Natural killer cell (primary cell): ENCODE results near the gene LLCFC1. TPM values are rescaled to one million over a fixed set of nuclear protein-coding genes. Genes with fewer than 3 reads are reported as not detected.

ENCODE experiments used
- ATAC-seq, 3 donors: fragments of 150-1000 bp in 2 of 3; fragments of 200-7000 bp in 1 of 3; cut with Tn5 transposase; 1 replicate in 1 of 3; 2 replicates in 2 of 3; pipeline ENCODE4 v1.10.0; 2021; ENCODE audit warnings: mild to moderate bottlenecking in 2 of 3, moderate library complexity in 2 of 3
- DNase-seq, 2 donors: peaks; one replicate each; pipeline versions ENCODE4 v3.0.0 to v3.0.0-alpha.2; 2013 to 2021; ENCODE audit warnings: mixed read lengths in 1 of 2
- H3K27ac ChIP-seq: one replicate; pipeline ENCODE4 v1.5.1; 2013; ENCODE audit warnings: mild to moderate bottlenecking, low read length
- H3K27me3 ChIP-seq: one replicate; pipeline ENCODE4 v1.6.1; 2013; ENCODE audit warnings: low read length; ENCODE audit not compliant: control insufficient read depth, insufficient read depth
- H3K36me3 ChIP-seq: one replicate; pipeline ENCODE4 v1.6.1; 2013; ENCODE audit warnings: low read length; ENCODE audit not compliant: control insufficient read depth, insufficient read depth
- H3K4me1 ChIP-seq: one replicate; pipeline ENCODE4 v1.6.1; 2013; ENCODE audit warnings: low read length; ENCODE audit not compliant: control insufficient read depth, insufficient read depth
- H3K4me3 ChIP-seq: one replicate; pipeline ENCODE4 v1.5.1; 2013; ENCODE audit warnings: low read length
- H3K9me3 ChIP-seq: one replicate; pipeline ENCODE4 v1.6.1; 2013; ENCODE audit warnings: low read length; ENCODE audit not compliant: control insufficient read depth, insufficient read depth
- H3K27ac Mint-ChIP-seq, 2 donors: one replicate each; pipeline ENCODE4 v1.8.0; 2022; ENCODE audit warnings: mild to moderate bottlenecking in 2 of 2, mixed read lengths in 2 of 2, moderate library complexity in 1 of 2
- H3K27me3 Mint-ChIP-seq, 2 donors: one replicate each; pipeline ENCODE4 v1.8.0; 2022; ENCODE audit warnings: low read depth in 2 of 2, mixed read lengths in 2 of 2
- H3K36me3 Mint-ChIP-seq: one replicate; pipeline ENCODE4 v1.8.0; 2022; ENCODE audit warnings: mixed read lengths
- H3K4me1 Mint-ChIP-seq, 2 donors: one replicate each; pipeline ENCODE4 v1.8.0; 2022; ENCODE audit warnings: mixed read lengths in 2 of 2
- H3K4me3 Mint-ChIP-seq: one replicate; pipeline ENCODE4 v1.8.0; 2022; ENCODE audit warnings: mild to moderate bottlenecking, moderate library complexity, mixed read lengths
- H3K9me3 Mint-ChIP-seq, 2 donors: one replicate each; pipeline ENCODE4 v1.8.0; 2022; ENCODE audit warnings: mixed read lengths in 2 of 2
- CTCF ChIP-seq: fragments of 200-600 bp; IDR thresholded peaks from one replicate; pipeline ENCODE4 v1.8.0; 2022; ENCODE audit warnings: antibody characterized with exemption
- WGBS: methylation state at CpG from one replicate; pipeline ENCODE4 v1.1.7; 2013; ENCODE audit warnings: missing lambda C conversion rate; ENCODE audit not compliant: insufficient coverage; 5-methylcytosine and 5-hydroxymethylcytosine counted together
- intact Hi-C: fragments of 100-400 bp; cut with micrococcal nuclease; formaldehyde crosslinking; loops from one replicate; pipeline ENCODE4 v1.14.2; 2022
- total RNA-seq, 4 donors: library from RNA; stranded (reverse); fragments of 120-200 nt in 1 of 4; gene quantifications; one replicate each; pipeline versions ENCODE4 v1.2.3 to v1.2.4, GENCODE V29; 2013 to 2022

The LLCFC1 gene
- total RNA-seq, 3 donors from 2014 or later (not counting 1 experiment from before 2014, with no cell fraction given), result not detected

DNA sequence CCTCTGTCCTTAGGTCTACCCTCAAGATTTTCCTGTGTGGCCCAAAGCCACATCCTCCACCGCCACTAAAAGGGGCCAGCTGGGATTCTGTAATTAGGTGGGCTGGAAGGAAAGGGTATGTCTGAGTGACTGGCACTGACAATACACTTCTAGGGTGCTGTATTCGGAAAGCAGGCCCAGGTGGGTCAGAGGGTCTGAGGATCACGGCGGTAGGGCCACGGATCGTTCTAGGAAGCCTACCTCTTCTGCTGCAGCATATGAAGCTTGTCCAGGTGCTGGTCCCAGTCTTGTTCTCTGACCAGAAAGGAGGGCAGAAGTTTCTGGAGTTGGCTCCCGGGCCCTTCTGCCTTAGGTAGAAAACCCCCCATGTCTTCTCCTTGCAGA is 6.2 kb upstream of the LLCFC1 start:
- no peaks in the 10 kb centered on the region for H3K36me3 ChIP-seq
- H3K4me3 ChIP-seq, result no peak overlapping the region
- no peak for TF ChIP-seq CTCF
- intact Hi-C loops, result no loop called here
- no peaks in the 10 kb centered on the region for H3K27me3 ChIP-seq
- WGBS, result 97% methylated on average over 5 of the region's 7 CpGs
- Mint-ChIP-seq H3K27ac (no peak overlapping the region), H3K4me1 (no peaks in the 10 kb centered on the region), H3K36me3 (no peaks in the 10 kb centered on the region), H3K4me3 (no peak overlapping the region), H3K27me3 (peaks cover 9 to 13% of the 10 kb centered on the region in 2 donors), H3K9me3 (no peaks in the 10 kb centered on the region)
- H3K27ac ChIP-seq, result no peak overlapping the region
- no peaks in the 10 kb centered on the region for H3K4me1 ChIP-seq
- no peaks in the 10 kb centered on the region for H3K9me3 ChIP-seq
- ATAC-seq (no peak), DNase-seq (no peak)

DNA sequence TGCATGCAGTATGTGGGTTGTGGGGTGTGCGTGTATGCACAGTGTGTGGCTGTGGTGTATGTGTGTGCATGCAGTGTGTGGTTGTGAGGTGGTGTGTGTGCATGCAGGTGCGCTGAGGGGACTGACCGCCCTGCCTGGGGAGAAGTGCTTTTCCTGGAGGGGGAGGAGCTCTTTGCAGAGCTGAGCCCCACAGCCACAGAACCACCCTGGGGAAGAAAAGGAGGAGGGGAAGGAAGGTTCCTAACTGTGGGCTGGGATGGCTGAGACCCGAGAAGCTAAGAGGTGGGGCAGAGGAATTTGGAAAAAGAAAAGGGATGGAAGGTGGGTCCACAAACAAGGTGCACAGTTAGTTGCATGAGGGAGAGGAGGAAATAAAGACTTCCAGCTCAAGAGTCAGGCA is 5.7 kb upstream of the LLCFC1 start, which contains the start of gene TRPV5:
Gene TRPV5, minus strand, starts transcription at position 123 of the 400 bp plus-strand sequence. CDS start 287 bp downstream, outside the sequence.
- Histone ChIP-seq H3K4me1 (no peaks in the 10 kb centered on the region), H3K9me3 (no peaks in the 10 kb centered on the region), H3K27ac (no peak within 1 kb of the TSS), H3K4me3 (no peak within 1 kb of the TSS), H3K36me3 (no peaks in the 10 kb centered on the region), H3K27me3 (no peaks in the 10 kb centered on the region)
- H3K4me3 Mint-ChIP-seq, result no peak within 1 kb of the TSS
- no peak for TF ChIP-seq CTCF
- no peaks in the 10 kb centered on the region for H3K36me3 Mint-ChIP-seq
- 45% methylated on average over 4 of the region's 4 CpGs for WGBS
- intact Hi-C loops, result no loop called here
- ATAC-seq, result no peak
- DNase-seq, result no peak
- peaks cover 9 to 13% of the 10 kb centered on the region in 2 donors for H3K27me3 Mint-ChIP-seq
- no peaks in the 10 kb centered on the region for H3K4me1 Mint-ChIP-seq
- no peaks in the 10 kb centered on the region for H3K9me3 Mint-ChIP-seq
- no peak within 1 kb of the TSS for H3K27ac Mint-ChIP-seq

DNA sequence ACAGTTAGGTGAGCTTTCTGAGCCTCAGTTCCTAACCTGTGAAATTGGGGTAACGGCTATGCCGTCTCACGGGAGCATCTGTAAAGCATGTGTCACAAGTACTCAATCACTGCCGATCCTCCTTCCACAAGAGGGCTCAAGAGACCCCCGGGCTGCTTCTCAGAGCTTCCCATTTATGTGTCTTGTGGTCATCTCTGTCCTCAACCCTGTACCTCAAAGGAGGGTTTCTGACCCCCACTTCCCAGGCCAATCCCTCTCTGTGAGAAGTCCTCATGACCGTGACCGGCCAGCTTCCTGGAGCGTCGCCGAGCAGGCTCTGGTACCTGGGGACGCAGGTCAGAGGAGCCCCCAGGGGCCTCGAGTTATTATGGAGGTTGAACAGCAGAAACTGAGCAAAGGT is 5.2 kb upstream of the LLCFC1 start:
- no peak for ATAC-seq
- H3K27ac ChIP-seq, result no peak overlapping the region
- intact Hi-C loops, result no loop called here

More for the DNA sequence above, 5.2 kb upstream of the LLCFC1 start:
- no peak for TF ChIP-seq CTCF
- peaks cover 9 to 13% of the 10 kb centered on the region in 2 donors for H3K27me3 Mint-ChIP-seq
- no peak overlapping the region for H3K4me3 Mint-ChIP-seq
- Histone ChIP-seq H3K9me3 (no peaks in the 10 kb centered on the region), H3K36me3 (no peaks in the 10 kb centered on the region), H3K4me3 (no peak overlapping the region), H3K27me3 (no peaks in the 10 kb centered on the region), H3K4me1 (no peaks in the 10 kb centered on the region)
- no peak overlapping the region for H3K27ac Mint-ChIP-seq
- 89% methylated on average over 12 of the region's 12 CpGs for WGBS
- DNase-seq, result no peak
- no peaks in the 10 kb centered on the region for H3K9me3 Mint-ChIP-seq
- H3K36me3 Mint-ChIP-seq, result no peaks in the 10 kb centered on the region
- H3K4me1 Mint-ChIP-seq, result no peaks in the 10 kb centered on the region
